H9 (cell line): ENCODE results near the gene DPYD. TPM values are rescaled to one million over a fixed set of nuclear protein-coding genes. Genes with fewer than 3 reads are reported as not detected.

Source experiments
- DNase-seq: peaks from one replicate; pipeline ENCODE4 v3.0.0-alpha.2; 2017
- H2AFZ ChIP-seq: one replicate; pipeline ENCODE4 v1.6.1; 2013; ENCODE audit warnings: mild to moderate bottlenecking, low read length, control low read depth, moderate library complexity
- H2AK5ac ChIP-seq: 2 replicates; pipeline ENCODE4 v1.6.1; 2013; ENCODE audit warnings: low read length, control low read depth, mixed read lengths; ENCODE audit not compliant: insufficient read length
- H2BK120ac ChIP-seq: one replicate; pipeline ENCODE4 v1.6.1; 2013; ENCODE audit warnings: low read depth, mild to moderate bottlenecking, low read length, control low read depth, inconsistent platforms; ENCODE audit not compliant: poor library complexity, severe bottlenecking
- H2BK12ac ChIP-seq: 2 replicates; pipeline ENCODE4 v1.6.1; 2013; ENCODE audit warnings: low read length, control low read depth, mixed read lengths, low read depth; ENCODE audit not compliant: insufficient read length
- H2BK15ac ChIP-seq: 2 replicates; pipeline ENCODE4 v1.6.1; 2013; ENCODE audit warnings: low read depth, low read length, control low read depth
- H2BK20ac ChIP-seq: one replicate; pipeline ENCODE4 v1.6.1; 2013; ENCODE audit warnings: low read depth, mild to moderate bottlenecking, low read length, control low read depth, inconsistent platforms; ENCODE audit not compliant: poor library complexity, severe bottlenecking
- H2BK5ac ChIP-seq: 2 replicates; pipeline ENCODE4 v1.6.1; 2013; ENCODE audit warnings: low read length, control low read depth, mixed read lengths; ENCODE audit not compliant: insufficient read length
- H3K14ac ChIP-seq: 2 replicates; pipeline ENCODE4 v1.6.1; 2013; ENCODE audit warnings: low read length, control low read depth; ENCODE audit not compliant: insufficient read depth
- H3K18ac ChIP-seq: 2 replicates; pipeline ENCODE4 v1.6.1; 2013; ENCODE audit warnings: low read depth, mild to moderate bottlenecking, mixed read lengths, low read length, control low read depth; ENCODE audit not compliant: insufficient read length
- H3K23ac ChIP-seq: 2 replicates; pipeline ENCODE4 v1.6.1; 2013; ENCODE audit warnings: low read length, control low read depth, mixed read lengths, low read depth; ENCODE audit not compliant: insufficient read length
- H3K23me2 ChIP-seq: 2 replicates; pipeline ENCODE4 v1.6.1; 2013; ENCODE audit warnings: low read depth, mild to moderate bottlenecking, mixed read lengths, low read length, control low read depth; ENCODE audit not compliant: insufficient read length, poor library complexity, severe bottlenecking
- H3K27ac ChIP-seq: 2 replicates; pipeline ENCODE4 v1.5.1; 2013; ENCODE audit warnings: low read length, control low read depth, mixed read lengths, low read depth; ENCODE audit not compliant: insufficient read length
- H3K27me3 ChIP-seq: 2 replicates; pipeline ENCODE4 v1.6.1; 2013; ENCODE audit warnings: low read length, control low read depth, inconsistent platforms; ENCODE audit not compliant: insufficient read depth
- H3K4ac ChIP-seq: 2 replicates; pipeline ENCODE4 v1.6.1; 2013; ENCODE audit warnings: low read depth, mild to moderate bottlenecking, control low read depth, inconsistent platforms, low read length, moderate library complexity
- H3K4me1 ChIP-seq: 2 replicates; pipeline ENCODE4 v1.6.1; 2013; ENCODE audit warnings: low read length, control low read depth, inconsistent platforms; ENCODE audit not compliant: insufficient read depth
- H3K4me2 ChIP-seq: 2 replicates; pipeline ENCODE4 v1.6.1; 2013; ENCODE audit warnings: low read length, control low read depth, mixed read lengths; ENCODE audit not compliant: insufficient read length, insufficient read depth
- H3K56ac ChIP-seq: 2 replicates; pipeline ENCODE4 v1.6.1; 2013; ENCODE audit warnings: low read depth, mild to moderate bottlenecking, mixed read lengths, low read length, control low read depth; ENCODE audit not compliant: insufficient read length
- H3K79me1 ChIP-seq: 2 replicates; pipeline ENCODE4 v1.6.1; 2013; ENCODE audit warnings: low read depth, mild to moderate bottlenecking, moderate library complexity, low read length, control low read depth, inconsistent platforms; ENCODE audit not compliant: insufficient read depth, poor library complexity, severe bottlenecking
- H3K79me2 ChIP-seq: 2 replicates; pipeline ENCODE4 v1.6.1; 2013; ENCODE audit warnings: low read length, control low read depth, inconsistent platforms; ENCODE audit not compliant: insufficient read depth
- H3K9ac ChIP-seq: 2 replicates; pipeline ENCODE4 v1.6.1; 2013; ENCODE audit warnings: low read length, control low read depth, mixed read lengths; ENCODE audit not compliant: insufficient read length; ENCODE audit errors: extremely low read depth
- H3K9me3 ChIP-seq: one replicate; pipeline ENCODE4 v1.6.1; 2013; ENCODE audit warnings: low read depth, low read length, inconsistent platforms; ENCODE audit not compliant: control insufficient read depth
- H3T11ph ChIP-seq: one replicate; pipeline ENCODE4 v1.6.1; 2013; ENCODE audit warnings: mild to moderate bottlenecking, low read length, control low read depth, inconsistent platforms
- H4K20me1 ChIP-seq: one replicate; pipeline ENCODE4 v1.6.1; 2013; ENCODE audit not compliant: control insufficient read depth, insufficient read length, insufficient read depth
- H4K5ac ChIP-seq: 2 replicates; pipeline ENCODE4 v1.6.1; 2013; ENCODE audit warnings: low read depth, mild to moderate bottlenecking, mixed read lengths, low read length, control low read depth; ENCODE audit not compliant: insufficient read length
- H4K8ac ChIP-seq: replicated peaks from 2 replicates; pipeline ENCODE4 v1.6.1; 2013; ENCODE audit warnings: low read length, control low read depth, mixed read lengths, low read depth; ENCODE audit not compliant: insufficient read length
- H4K91ac ChIP-seq: 2 replicates; pipeline ENCODE4 v1.6.1; 2013; ENCODE audit warnings: low read depth, mild to moderate bottlenecking, moderate library complexity, mixed read lengths, low read length, control low read depth; ENCODE audit not compliant: insufficient read length
- H3K27ac Mint-ChIP-seq, 3 experiments: 2 replicates in 2 of 3; 3 replicates in 1 of 3; pipeline ENCODE4 v1.8.0; 2020 to 2021; ENCODE audit warnings: mixed read lengths in 3 of 3, mild to moderate bottlenecking in 1 of 3, moderate library complexity in 1 of 3
- H3K27me3 Mint-ChIP-seq: 2 replicates; pipeline ENCODE4 v1.8.0; 2021; ENCODE audit warnings: low read depth, mild to moderate bottlenecking, moderate library complexity, mixed read lengths
- H3K36me3 Mint-ChIP-seq, 3 experiments: 2 replicates in 2 of 3; 3 replicates in 1 of 3; pipeline ENCODE4 v1.8.0; 2020 to 2021; ENCODE audit warnings: low read depth in 3 of 3, mixed read lengths in 3 of 3; ENCODE audit not compliant: insufficient read depth in 1 of 3
- H3K4me1 Mint-ChIP-seq, 2 experiments: 2 replicates each; pipeline ENCODE4 v1.8.0; 2020; ENCODE audit warnings: mixed read lengths in 2 of 2
- H3K4me3 Mint-ChIP-seq, 2 experiments: 2 replicates in 1 of 2; 3 replicates in 1 of 2; pipeline ENCODE4 v1.8.0; 2020 to 2021; ENCODE audit warnings: mild to moderate bottlenecking in 2 of 2, mixed read lengths in 2 of 2, moderate library complexity in 1 of 2
- H3K9me3 Mint-ChIP-seq, 2 experiments: 2 replicates in 1 of 2; 3 replicates in 1 of 2; pipeline ENCODE4 v1.8.0; 2020; ENCODE audit warnings: mild to moderate bottlenecking in 2 of 2, mixed read lengths in 2 of 2, moderate library complexity in 1 of 2
- WGBS: extraction: QIAGEN DNeasy Blood & Tissue Kit; methylation state at CpG from one replicate; pipeline ENCODE4 v1.1.7; 2013; ENCODE audit warnings: missing lambda C conversion rate, low lambda C conversion rate, mixed read lengths; ENCODE audit not compliant: insufficient read length; ENCODE audit errors: extremely low coverage; 5-methylcytosine and 5-hydroxymethylcytosine counted together
- total RNA-seq: library from RNA; stranded (reverse); gene quantifications from 2 replicates; pipeline ENCODE4 v1.2.1, GENCODE V29; 2021
- TF ChIP-seq, protein P1 (sequence below): fragments of 200-600 bp; sonication (generic); conservative IDR thresholded peaks from 3 replicates; pipeline ENCODE4 v1.8.0; 2021; ENCODE audit warnings: antibody characterized with exemption, mild to moderate bottlenecking

Gene DPYD
- total RNA-seq, 1 experiment from 2014 or later, result 0.37 TPM

DNA sequence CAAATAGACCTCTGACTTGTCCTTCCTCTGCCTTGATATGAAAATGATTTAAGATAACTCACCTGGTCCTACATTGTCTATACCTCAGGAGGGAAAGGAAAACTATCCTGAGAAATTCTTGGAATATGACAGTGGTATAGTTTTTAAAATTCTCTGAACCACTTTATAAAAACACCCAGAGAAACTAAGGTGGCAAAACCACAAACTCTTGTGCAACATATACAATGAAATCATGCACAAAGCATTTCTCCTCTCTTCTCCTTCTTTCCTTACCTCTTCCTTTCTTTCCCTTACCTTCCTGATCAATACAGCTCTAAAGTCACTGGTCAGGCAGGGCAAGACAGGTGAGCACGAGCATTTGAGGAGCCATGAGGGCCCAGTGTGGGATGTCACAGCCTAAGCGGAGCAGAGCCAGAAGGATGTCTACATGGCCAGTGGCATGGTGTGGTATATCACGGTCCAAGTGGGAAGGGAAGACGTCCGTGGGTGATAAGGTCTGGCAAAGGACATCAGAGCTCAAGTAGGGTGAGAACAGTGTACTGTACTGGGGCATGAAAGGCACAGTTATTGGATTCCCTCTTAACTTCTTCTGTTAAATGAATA is 543.3 kb downstream of the DPYD start:
- Histone ChIP-seq H3K23ac (no peak overlapping the region), H3K27me3 (no peaks in the 10 kb centered on the region), H3K4me2 (no peak overlapping the region), H3K18ac (no peak overlapping the region), H3T11ph (no peak overlapping the region), H3K23me2 (no peaks in the 10 kb centered on the region), H4K8ac (no peak overlapping the region), H2BK15ac (no peak overlapping the region), H3K9me3 (no peaks in the 10 kb centered on the region), H2AFZ (no peak overlapping the region), H2AK5ac (no peak overlapping the region), H3K56ac (no peak overlapping the region), H4K91ac (no peak overlapping the region), H2BK20ac (no peak overlapping the region), H3K27ac (no peak overlapping the region), H2BK12ac (no peak overlapping the region), H3K9ac (no peak overlapping the region), H3K14ac (no peak overlapping the region), H2BK120ac (no peak overlapping the region), H2BK5ac (no peak overlapping the region), H3K4me1 (no peaks in the 10 kb centered on the region), H3K79me2 (no peaks in the 10 kb centered on the region), H4K5ac (no peak overlapping the region), H3K4ac (no peak overlapping the region), H3K79me1 (no peaks in the 10 kb centered on the region), H4K20me1 (no peaks in the 10 kb centered on the region)
- H3K36me3 Mint-ChIP-seq, result no peaks in the 10 kb centered on the region
- no peak overlapping the region for H3K4me3 Mint-ChIP-seq
- H3K9me3 Mint-ChIP-seq, result no peaks in the 10 kb centered on the region
- H3K4me1 Mint-ChIP-seq, result no peaks in the 10 kb centered on the region
- no CpG with 5 or more reads among the region's 5 CpGs for WGBS
- no peak for DNase-seq
- H3K27ac Mint-ChIP-seq, result no peak overlapping the region
- H3K27me3 Mint-ChIP-seq, result 0 out of 2 replicates have a peak, but pooled peaks cover 1% of the 10 kb centered on the region
- TF ChIP-seq, protein P1, sequence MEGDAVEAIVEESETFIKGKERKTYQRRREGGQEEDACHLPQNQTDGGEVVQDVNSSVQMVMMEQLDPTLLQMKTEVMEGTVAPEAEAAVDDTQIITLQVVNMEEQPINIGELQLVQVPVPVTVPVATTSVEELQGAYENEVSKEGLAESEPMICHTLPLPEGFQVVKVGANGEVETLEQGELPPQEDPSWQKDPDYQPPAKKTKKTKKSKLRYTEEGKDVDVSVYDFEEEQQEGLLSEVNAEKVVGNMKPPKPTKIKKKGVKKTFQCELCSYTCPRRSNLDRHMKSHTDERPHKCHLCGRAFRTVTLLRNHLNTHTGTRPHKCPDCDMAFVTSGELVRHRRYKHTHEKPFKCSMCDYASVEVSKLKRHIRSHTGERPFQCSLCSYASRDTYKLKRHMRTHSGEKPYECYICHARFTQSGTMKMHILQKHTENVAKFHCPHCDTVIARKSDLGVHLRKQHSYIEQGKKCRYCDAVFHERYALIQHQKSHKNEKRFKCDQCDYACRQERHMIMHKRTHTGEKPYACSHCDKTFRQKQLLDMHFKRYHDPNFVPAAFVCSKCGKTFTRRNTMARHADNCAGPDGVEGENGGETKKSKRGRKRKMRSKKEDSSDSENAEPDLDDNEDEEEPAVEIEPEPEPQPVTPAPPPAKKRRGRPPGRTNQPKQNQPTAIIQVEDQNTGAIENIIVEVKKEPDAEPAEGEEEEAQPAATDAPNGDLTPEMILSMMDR, result no peak
